Bronchial epithelial cell (primary cell): ENCODE measurements around the gene QKI. TPM values are rescaled to one million over a fixed set of nuclear protein-coding genes. Genes with fewer than 3 reads are reported as not detected.
"Not testable (repeated sequence)": the region's sequence is repeated elsewhere in the genome, so short reads cannot be mapped to it uniquely, and the experiment has no call there.

Experiments
- DNase-seq: peaks from one replicate; pipeline ENCODE4 v3.0.0-alpha.2; 2010; ENCODE audit warnings: low read depth
- FAIRE-seq: peaks from 2 replicates; lab custom pipeline; 2011; peaks lifted over from hg19 to GRCh38; lab: Jason Lieb, UNC
- H3K27me3 ChIP-seq: 2 replicates; pipeline ENCODE4 v1.5.1; 2011; ENCODE audit warnings: low read length; ENCODE audit not compliant: control insufficient read depth, insufficient read depth
- H3K36me3 ChIP-seq: 2 replicates; pipeline ENCODE4 v1.5.1; 2011; ENCODE audit warnings: low read length; ENCODE audit not compliant: control insufficient read depth, insufficient read depth
- H3K4me3 ChIP-seq: 2 replicates; pipeline ENCODE4 v1.5.1; 2011; ENCODE audit warnings: mild to moderate bottlenecking, low read depth, low read length, control low read depth
- CTCF ChIP-seq: IDR thresholded peaks from 2 replicates; pipeline ENCODE4 v1.5.1; 2011; ENCODE audit warnings: mild to moderate bottlenecking, moderate library complexity, low read length, control low read depth, inconsistent platforms; ENCODE audit not compliant: insufficient read depth, severe bottlenecking
- total RNA-seq: library from RNA; depleted of rRNA; stranded (reverse); fragments of >200 nt; gene quantifications from 2 replicates; pipeline ENCODE4 v1.2.1, GENCODE V29; 2014

Gene QKI
- total RNA-seq, 1 donor from 2014 or later: 51.1 TPM

DNA sequence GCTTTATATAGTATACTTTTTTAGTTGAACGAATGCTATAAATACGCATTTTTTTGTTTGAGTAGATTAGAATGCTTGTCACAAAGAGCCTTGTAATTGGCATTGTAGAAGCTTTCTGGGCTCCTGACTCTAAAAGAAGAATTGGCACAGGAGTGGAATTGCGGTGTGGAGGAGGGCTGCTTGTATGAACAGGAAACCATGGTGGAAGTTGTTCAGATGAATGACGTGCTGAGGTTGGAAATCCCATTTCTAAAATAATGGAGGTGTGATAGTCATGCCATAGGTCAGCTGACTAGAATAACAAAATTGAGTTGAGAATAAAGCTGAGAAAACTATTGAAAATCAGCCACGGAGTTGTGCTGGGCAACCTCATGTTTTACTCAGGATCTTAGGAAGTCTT, 174.9 kb downstream of the QKI start:
- no peak for TF ChIP-seq CTCF
- no peak for DNase-seq
- Histone ChIP-seq H3K36me3 (no peaks in the 10 kb centered on the region), H3K4me3 (no peak overlapping the region), H3K27me3 (no peaks in the 10 kb centered on the region)
- FAIRE-seq: no peak

DNA sequence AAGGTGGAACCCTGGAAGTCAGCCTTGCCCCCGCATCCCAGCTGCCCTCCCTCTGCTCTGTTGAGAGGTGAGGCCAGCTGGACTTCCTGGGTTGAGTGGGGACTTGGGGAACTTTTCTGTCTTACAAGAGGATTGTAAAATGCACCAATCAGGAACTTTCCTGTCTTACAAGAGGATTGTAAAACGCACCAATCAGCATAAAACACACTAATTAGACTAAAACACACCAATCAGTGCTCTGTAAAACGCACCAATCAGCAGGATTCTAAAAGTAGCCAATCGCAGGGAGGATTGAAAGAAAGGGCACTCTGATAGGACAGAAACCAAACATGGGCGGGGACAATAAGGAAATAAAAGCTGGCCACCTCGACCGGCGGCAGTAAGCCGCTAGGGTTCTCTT, 175.6 kb downstream of the QKI start:
- H3K4me3 ChIP-seq, FAIRE-seq, H3K36me3 ChIP-seq, DNase-seq, H3K27me3 ChIP-seq: not testable (repeated sequence)

- TF ChIP-seq CTCF: no peak
- Histone ChIP-seq H3K4me3 (no peak overlapping the region), H3K36me3 (no peaks in the 10 kb centered on the region), H3K27me3 (no peaks in the 10 kb centered on the region)
- no peak for DNase-seq
- no peak for FAIRE-seq
Observed at GRCh38 chr6:163592872-163593271, 178.4 kb downstream of the QKI start.

GRCh38 chr6:163596174-163596573, 181.7 kb downstream of the QKI start:
- Histone ChIP-seq H3K27me3 (no peaks in the 10 kb centered on the region), H3K36me3 (no peaks in the 10 kb centered on the region), H3K4me3 (no peak overlapping the region)
- DNase-seq: no peak
- no peak for FAIRE-seq
- TF ChIP-seq CTCF: no peak

- TF ChIP-seq CTCF: no peak
- no peaks in the 10 kb centered on the region for H3K27me3 ChIP-seq
- FAIRE-seq: no peak
Observed at GRCh38 chr6:163599136-163599535, 184.6 kb downstream of the QKI start.

DNA sequence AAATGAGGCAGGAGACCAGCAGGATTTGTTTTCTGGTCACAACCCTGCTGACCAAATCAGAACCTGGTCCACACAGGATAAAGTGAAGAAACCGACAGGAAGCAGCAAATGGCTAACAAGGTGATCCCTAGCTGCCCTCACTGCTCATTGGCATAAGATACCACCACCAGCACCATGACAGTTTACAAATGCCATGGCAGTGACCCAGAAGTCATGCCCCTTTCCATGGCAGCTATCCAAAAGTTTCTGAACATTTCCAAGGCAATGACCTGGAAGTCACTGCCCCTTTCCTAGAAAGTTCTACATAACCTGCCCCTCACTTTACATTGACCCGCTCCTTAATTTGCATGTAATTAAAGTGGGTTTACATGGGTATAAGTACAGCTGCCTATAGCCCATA, 185.2 kb downstream of the QKI start:
- H3K27me3 ChIP-seq: no peaks in the 10 kb centered on the region
- H3K36me3 ChIP-seq: no peaks in the 10 kb centered on the region
- FAIRE-seq: no peak

More at GRCh38 chr6:163599136-163599535, 184.6 kb downstream of the QKI start:
- no peak for DNase-seq
- Histone ChIP-seq H3K4me3 (no peak overlapping the region), H3K36me3 (no peaks in the 10 kb centered on the region)

More for the DNA sequence above, 185.2 kb downstream of the QKI start:
- no peak for TF ChIP-seq CTCF
- H3K4me3 ChIP-seq: no peak overlapping the region
- DNase-seq: no peak
